ENCODE data around the gene CNIH4.
"Not testable (repeated sequence)": the region's sequence is repeated elsewhere in the genome, so short reads cannot be mapped to it uniquely, and the experiment has no call there.

Gene CNIH4

DNA sequence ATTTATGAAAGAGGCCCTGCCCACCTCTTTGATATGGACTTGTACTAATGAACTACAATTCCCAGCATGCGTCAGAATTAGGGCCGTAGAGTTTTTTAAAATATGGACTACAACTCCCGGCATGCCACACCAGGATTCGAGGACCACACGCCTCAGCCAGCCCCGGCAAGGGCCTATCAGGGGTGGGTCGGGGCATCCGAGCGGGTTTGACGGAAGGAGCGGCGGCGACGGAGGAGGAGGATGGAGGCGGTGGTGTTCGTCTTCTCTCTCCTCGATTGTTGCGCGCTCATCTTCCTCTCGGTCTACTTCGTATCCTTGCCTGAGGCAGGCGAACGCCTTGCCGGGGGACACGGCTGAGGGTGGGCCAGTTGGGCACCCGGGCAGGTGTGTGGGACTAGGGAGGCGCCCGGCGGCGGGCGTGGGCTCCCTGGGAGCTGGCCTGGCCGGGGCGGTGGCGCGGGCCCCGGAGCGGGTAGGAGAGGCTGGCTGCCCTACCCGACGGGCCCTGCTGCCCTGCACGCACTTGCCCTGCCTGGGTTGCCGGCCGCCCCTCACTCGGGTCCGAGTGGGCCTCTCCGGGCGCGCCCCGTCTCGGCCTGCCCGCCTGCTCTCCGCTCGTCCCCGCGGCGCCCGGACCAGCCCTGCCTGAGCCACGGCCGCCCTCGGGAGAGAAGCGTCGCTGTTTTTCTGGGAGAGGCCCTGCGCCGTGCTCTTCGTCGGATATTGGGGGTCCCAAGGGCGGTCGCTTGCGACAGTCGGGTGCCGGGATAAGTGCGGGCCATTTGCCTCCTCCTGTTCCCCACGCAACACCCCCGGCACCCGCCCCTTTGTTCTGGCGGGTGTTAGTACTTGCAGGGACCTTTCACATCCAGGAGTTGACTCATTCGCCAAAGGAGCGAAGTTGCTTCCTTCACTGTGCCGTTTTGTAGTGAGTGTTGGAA, at the start of gene CNIH4:
Gene CNIH4, plus strand, starts transcription at position 195 of the 941 bp plus-strand sequence. Its CDS starts 46 bp downstream, at position 241.
- DNase-seq, result peak; percentile 62 to 86

DNA sequence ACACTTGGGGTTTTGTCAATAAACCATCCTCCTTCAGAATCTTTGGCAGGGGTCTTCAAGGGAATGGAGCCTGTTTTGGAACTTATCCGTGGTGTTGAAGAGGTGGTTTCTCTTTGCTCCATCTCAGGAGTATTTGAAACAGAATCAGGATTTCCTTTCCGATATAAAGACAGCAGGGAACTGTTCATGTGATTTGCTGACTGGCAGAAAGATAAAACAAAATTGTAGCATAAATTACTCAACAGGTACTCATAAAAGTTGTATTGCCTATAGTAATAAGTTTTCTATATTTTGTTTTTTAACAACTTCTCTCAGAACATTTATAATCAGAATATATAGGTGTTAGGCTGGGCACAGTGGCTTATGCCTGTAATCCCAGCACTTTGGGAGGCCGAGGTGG, 48.6 kb upstream of the CNIH4 start:
- DNase-seq, result no peak

DNA sequence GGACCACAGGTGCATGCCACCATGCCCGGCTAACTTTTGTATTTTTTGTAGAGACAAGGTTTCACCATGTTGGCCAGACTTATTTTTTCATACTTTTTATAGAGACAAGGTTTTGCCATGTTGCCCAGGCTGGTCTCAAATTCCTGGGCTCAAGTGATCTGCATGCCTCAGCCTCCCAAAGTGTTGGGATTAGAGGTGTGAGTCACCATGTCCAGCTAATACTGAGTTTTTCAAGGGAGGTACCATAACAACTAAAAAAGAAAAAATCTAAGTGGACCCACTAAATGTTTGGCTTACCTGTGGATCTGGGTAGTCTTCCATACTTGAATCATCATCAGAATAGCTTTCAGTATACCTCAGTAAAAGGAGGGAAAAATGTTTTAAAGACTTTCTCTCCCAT, 45.2 kb upstream of the CNIH4 start:
- not testable (repeated sequence) for DNase-seq

DNA sequence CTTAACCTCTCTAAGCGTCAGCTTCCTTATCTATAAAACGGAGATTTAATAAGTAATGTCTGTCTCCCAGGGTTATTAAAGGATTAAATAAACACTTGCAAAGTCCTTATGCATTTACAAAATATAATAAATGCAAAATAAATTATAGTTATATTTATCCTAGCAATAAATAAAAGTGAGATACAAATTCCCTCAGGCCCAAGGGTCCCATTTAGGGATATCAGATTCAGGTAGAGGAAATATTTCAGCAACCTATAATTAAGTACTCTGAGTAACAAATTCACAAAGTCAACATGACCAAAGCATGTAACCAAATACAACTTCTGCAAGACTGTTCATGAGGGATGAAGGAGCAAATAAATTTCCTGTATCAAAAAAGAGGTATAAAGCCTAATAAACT, 44.7 kb upstream of the CNIH4 start:
- DNase-seq, result no peak

DNA sequence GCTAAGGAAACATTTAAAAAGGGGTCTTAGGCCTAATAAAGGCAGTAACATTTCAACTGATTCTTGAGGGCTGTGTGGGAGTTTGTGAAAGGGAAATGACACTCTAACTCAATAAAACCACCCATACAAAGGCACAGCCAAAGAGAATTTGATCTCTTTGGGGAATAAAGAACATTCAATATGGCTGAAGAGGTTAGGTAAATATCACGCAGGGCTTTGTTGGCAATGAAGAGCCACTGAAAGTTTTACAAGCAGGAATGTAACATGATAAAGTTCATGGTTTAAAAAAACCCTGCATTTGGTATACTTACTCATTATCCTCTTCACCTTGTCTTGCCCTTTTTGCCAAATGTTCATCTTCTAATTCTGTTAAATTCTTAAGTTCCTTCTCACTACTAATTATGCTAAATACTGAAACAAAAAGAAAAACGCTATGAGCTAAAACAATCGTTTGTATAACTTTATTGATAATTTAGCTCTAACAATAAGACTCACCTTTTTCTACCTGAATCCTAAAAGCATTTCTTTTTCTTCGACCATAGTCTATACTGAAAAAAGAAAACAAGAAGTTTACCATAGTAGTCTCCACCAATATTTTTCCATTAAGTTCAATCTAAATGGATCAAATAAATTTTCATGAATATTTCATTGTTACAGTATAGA, 39.2 kb upstream of the CNIH4 start:
- DNase-seq, result no peak

DNA sequence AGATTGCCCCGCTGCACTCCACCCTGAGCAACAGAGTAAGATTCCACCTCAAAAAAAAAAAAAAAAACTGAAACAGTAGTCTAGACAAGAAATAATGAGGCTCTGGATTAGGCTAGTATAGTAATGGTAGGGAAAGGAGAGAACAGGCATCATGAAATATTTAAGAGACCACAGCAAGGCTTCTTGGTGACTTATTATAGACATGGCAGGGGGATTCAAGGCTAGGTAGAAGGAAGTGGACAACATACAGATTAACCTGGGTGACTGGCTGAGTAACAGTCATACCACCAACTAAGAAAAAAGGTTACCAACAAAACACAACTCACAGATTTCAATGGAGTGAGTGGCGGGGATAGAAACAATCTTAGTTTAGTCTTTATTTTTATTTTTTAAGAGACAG, 35.0 kb upstream of the CNIH4 start:
- no peak for DNase-seq

DNA sequence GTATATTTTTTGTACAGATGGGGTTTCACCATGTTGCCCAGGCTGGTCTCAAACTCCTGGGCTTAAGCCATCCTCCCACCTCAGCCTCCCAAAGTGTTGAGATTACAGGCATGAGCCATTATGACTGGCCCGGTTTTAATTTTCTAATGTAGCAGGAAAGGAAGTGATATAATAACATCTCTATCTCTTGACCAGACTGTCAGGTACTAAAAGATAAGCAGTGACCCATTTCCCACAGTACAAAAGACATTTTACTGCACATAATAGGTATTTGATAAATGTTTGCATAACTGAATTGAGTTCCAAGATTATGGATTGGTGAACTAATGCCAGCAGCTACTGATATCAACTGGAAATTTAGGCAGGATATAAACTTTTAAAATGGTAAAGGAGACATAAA, 30.7 kb upstream of the CNIH4 start:
- no peak for DNase-seq

DNA sequence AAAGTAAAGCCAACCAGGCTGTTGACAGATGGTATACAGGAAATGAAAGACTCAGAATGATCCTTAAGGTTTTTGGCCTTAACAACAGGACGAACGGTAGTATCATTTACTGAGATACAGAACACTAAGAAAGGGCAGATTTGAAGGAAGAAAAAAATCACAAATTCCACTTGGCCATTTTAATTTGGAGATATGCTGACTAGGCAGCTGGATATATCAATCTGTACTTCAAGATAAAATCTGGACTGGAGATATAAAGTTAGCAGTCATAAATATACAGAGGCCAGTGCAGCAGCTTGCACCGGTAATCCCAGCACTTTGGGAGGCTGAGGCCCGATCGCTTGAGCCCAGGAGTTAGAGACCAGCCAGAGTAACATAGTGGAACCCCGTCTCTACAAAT, 28.0 kb upstream of the CNIH4 start:
- DNase-seq, result no peak

DNA sequence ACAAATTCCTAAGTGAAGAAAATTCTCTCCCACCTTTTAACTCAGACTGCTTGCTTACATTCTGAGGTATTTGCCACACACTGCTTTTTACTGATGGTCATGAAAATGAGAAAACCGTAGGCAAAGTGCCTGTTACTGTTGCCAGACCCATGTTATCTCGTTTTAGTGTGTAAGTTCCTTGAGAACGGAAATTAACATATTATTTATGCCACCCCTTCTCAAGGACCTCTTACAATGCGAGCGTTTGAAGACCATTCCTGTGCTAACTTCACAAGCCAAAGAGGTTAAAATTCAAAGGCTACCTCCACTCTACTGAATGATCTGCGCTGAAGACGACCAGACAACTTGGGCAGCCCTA, 27.2 kb upstream of the CNIH4 start:
- DNase-seq, result no peak

DNA sequence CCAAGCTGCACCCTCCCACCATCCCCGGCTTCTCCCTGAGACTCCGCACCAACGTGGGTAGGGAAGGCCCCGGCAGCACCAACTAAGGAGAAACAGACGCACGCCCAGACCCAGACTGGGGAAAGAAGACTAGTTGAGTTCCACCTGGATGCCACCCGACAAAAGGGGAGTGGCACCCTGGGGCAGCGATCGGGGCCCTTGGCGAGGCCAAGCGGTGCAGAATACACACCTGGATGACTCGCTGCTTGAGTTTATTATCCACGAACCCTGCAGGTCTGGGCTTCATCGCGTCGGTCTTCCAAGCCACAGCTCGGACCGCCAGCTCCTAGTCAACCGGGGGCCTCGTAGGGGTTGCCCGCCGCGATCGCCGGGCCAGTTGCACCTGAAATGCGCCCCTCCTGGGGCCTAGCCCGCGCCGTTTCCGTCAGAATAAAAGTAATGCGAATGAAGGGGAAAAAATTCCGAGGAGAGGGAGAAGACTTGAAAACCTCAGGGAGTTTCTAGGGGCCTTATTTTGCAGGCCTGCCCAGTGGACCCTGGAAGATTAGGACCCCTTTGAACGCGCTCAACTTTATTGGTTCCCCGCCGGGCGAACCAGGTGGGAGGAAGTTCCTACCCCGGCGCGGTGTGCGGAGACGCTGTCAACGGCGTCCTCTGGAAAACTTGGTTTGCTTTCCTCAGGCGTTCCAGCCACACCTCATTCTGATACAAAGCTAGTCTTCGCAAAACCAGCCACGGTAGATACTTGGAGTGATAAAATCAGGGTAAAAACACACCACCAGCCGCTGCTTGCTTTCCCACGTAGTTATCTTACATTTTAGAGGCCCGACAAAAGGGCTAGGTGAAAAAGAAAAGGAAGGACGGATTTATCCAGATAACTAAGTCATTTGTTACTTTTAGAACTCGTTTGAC, 26.6 kb upstream of the CNIH4 start, which contains the start of gene NVL:
Gene NVL, minus strand, starts transcription at position 331 of the 912 bp plus-strand sequence. Its CDS starts 45 bp downstream, at position 286.
- peak; percentile 69 to 83 for DNase-seq

DNA sequence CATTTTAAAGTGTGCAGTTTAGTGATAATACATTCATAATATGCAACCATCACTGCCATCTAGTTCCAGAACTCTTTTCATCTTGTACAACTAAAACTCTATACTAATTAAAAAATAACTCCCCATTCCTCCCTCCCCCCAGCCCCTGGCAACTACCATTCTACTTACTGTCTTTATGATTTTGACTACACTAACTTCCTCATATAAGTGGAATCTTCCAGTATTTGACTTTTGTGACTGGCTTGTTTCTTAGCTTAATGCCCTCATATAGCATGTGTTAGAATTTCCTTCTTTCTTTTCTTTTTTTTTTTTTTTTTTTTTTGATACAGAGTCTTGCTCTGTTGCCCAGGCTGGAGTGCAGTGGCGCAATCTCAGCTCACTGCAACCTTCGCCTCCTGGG, 25.4 kb upstream of the CNIH4 start:
- DNase-seq, result peak in 1 of 2 donors; percentile 10

DNA sequence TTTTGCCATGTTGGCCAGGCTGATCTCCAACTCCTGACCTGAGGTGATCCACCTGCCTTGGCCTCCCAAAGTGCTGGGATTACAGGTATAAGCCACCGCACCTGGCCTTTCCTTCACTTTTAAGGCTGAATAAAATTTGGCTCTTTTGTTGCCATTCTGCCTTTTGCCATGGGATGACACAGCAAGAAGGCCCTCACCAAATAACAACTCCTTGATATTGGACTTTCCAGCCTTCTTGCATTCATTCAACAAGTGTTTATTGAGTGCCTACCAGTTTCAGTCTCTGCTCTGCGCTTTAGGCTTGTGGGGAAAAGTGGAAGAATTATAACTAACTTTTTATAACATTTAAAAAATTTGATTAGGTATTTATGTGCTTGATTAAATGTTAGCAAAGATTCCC, 24.9 kb upstream of the CNIH4 start:
- DNase-seq, result no peak

DNA sequence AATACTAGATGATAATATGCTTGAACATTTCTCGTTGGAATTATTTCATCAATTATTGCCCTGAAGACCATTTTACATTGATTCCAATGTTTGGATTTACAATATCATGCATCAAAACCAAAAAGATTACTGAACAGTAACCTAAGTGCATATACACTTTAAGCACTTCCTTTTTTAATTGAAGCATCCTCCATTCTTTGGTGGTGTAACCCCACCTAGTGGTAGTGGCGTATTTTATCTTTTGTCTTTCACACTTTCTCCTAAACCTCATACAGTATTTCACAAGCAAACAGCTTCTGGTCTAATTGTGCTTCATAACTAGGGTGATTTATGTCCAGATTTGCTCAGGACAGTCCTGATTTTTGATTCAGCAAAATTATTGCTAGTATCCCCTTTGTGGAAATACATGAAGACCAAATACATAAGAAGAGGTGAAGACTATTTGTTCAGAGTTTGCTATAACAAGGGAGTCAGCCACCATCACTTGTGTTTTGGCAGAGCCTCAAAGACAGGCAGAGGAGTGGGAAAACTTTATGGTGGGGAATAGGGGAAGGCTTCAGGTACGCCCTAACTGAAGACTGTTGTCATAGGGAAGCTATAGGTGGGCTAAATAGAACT, 23.3 kb upstream of the CNIH4 start:
- peak in 1 of 2 donors; percentile 86 for DNase-seq

DNA sequence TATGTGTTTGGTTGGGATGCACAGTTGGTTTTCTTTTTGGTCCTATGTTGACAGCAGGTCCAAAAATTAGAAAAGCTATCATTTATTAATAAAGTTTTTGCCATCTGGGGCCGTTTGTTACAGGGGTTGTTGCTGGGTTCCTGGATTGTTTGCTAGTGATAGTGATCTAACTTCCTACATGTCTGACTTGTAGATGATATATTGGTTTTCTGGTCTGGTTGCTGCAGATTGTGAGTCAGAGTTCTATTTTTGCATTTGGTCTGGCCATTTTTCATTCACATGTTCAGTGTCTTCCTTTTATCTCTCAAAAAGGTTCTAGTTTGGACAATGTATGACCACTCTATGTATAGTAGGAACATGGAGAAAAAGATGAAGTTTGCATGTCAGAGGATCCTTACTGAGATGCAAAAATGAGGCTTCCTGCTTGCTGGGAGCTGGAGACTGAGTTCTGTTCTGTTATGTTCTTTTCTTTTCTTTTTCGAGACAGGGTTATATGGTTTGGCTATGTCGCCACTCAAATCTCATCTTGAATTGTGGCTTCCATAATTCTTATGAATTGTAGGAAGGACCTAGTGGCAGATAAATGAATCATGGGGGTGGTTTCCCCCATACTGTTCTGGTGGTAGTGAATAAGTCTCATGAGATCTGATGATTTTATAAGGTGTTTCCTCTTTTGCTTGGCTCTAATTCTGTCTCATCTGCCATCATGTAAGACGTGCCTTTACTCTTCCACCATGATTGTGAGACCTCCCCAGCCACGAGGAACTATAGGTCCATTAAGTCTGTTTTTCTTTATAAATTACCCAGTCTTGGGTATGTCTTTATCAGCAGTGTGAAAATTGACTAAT, 22.5 kb upstream of the CNIH4 start:
- DNase-seq, result peak in 1 of 2 donors; percentile 92

DNA sequence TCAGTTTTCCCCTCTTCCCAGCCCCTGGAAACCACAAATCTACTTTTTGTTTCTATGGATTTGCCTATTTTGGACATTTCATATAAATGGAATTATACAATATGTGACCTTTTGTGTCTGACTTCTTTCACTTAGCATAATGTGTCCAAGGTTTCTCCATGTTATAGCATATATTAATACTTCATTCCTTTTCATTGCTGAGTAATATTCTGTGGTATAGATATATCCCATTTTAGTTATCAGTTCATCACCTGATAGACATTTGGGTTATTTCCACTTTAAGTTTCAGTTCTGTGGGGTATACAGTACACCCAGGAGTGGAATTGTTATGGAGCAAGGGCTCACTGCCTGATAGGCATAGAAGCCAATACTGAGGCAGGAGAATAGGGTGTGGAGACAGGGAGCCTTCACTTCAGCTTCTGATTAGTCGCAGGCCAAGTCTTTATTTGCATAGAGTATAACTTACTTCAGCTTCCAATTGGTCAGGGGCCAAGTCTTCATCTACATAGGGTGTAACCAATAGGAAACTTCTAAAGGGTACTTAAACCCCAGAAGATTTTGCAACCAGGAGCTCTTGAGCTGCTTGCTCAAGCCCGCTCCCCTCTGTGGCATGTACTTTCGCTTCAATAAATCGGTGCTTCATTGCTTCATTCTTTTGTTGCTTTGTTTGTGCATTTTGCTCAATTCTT, 18.4 kb upstream of the CNIH4 start:
- no peak for DNase-seq

DNA sequence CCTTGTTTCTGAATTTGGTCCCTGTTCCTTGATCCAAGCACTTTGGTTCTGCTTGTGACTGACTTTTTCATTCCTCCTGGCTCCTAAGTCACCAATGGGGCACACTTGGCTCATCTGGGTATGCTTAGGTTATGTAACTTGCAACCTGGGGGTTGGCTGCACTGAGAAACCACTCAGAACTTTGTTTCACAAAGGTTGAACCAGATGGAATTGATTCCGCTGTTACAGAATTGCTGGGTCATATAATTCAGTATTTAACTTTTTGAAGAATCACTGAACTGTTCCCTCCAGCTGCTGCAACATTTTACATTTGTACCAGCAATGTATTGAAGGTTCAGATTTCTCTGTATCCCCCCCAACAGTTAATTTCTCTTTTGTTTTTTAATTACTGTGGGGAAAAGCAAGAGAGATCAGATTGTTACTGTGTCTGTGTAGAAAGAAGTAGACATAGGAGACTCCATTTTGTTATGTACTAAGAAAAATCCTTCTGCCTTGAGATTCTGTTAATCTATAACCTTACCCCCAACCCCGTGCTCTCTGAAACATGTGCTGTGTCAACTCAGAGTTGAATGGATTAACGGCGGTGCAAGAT, 17.1 kb upstream of the CNIH4 start:
- DNase-seq, result no peak

DNA sequence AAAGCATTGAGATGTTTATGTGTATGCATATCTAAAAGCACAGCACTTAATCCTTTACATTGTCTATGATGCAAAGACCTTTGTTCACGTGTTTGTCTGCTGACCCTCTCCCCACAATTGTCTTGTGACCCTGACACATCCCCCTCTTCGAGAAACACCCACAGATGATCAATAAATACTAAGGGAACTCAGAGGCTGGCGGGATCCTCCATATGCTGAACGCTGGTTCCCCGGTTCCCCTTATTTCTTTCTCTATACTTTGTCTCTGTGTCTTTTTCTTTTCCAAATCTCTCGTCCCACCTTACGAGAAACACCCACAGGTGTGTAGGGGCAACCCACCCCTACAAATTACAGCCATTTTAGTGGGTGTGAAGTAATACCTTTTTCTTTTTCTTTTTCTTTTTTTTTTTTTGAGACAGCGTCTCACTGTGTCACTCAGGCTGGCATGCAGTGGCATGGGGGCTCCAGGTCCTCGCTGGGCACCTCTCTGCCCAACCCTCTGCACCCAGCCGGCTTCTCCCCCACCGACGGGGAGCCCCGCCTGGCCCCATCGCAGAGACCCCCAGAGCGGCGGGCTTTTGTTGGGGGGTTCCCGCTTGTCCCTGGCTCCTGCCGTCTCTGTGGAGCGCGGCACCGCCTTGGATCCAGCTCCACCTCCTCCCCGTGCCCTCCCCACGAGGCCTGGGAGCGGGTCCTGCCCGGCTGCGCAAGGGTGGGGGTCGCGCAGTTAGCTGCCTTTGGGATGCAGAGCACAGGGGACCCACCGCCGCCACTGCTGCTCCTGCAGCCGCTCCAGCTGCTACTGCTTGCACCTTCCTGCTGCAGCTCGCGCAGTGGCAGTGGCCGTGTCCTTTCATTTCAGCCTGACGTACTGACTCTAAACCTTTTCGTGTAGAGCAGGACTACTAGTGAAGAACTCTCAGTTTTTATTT, 16.0 kb upstream of the CNIH4 start:
- DNase-seq, result not testable (repeated sequence)

DNA sequence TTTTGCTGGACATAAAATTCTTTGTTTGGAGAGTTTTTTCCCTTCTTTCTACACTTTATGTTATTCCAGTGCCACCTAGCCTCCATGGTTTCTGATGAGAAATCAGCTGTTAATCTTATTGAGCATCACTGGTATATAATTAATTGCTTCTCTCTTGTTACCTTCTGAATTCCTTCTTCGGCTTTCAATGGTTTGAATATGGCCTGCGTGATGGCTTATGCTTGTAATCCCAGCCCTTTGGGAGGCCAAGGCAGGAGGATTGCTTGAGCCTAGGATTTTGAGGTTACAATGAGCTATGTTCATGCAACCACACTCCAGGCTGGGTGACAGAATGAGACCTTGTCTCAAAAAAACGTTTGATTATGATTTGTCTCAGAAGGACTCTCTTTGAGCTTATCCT, 13.0 kb upstream of the CNIH4 start:
- DNase-seq, result no peak

DNA sequence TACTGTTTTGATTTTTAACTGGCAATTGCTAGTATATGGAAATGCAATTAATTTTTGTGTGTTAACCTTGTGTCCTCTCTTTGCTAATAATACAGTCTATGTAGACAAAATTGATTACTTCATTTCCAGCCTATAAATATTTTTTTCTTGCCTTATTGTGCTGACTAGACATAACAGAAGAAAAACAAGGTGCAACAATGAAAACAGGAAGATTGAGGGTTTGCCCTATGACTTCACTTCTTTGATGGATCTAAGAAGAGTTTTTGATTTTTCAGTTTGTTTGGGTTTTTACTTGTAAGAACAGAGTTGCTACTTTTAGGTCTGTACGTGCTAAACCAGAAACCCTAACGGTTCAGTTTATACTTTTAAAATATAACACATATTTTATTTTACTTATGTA, 8.5 kb upstream of the CNIH4 start:
- DNase-seq, result no peak

All from bone marrow (tissue), 2 donors.